Tibial nerve (tissue), 4 donors: ENCODE measurements around the gene CDH22.

Source experiments
- CTCF ChIP-seq, 5 experiments: fragments of 200-600 bp in 3 of 5; fragments of 450-650 bp in 2 of 5; sonication (generic) in 3 of 5; IDR thresholded peaks; one replicate each; pipeline ENCODE4 v1.5.1; 2016 to 2019; ENCODE audit warnings: antibody characterized with exemption in 5 of 5, mild to moderate bottlenecking in 3 of 5, moderate library complexity in 2 of 5
- EP300 ChIP-seq, 2 donors: sonication (generic); formaldehyde crosslinking; IDR thresholded peaks; one replicate each; pipeline ENCODE4 v1.6.1; 2017; ENCODE audit warnings: antibody characterized with exemption in 2 of 2, mild to moderate bottlenecking in 1 of 2
- POLR2A ChIP-seq, 2 donors: fragments of 450-650 bp; IDR thresholded peaks; one replicate each; pipeline ENCODE4 v1.6.1; 2017; ENCODE audit warnings: antibody characterized with exemption in 2 of 2, mild to moderate bottlenecking in 2 of 2, moderate library complexity in 2 of 2

- TF ChIP-seq CTCF (IDR thresholded peaks at IDR 0.05): no peak
- TF ChIP-seq POLR2A (IDR thresholded peaks at IDR 0.05): no peak
- TF ChIP-seq EP300 (IDR thresholded peaks at IDR 0.05): no peak
Observed at GRCh38 chr20:46242390-46242789, 65.9 kb downstream of the CDH22 start.
